IMR-90 (cell line): ENCODE results near the gene PPFIA1. TPM values are rescaled to one million over a fixed set of nuclear protein-coding genes. Genes with fewer than 3 reads are reported as not detected.

Experiments used
- ATAC-seq: fragments of 200-7000 bp; cut with Tn5 transposase; 2 replicates; pipeline ENCODE4 v1.9.1; 2020; ENCODE audit warnings: low read depth, mild to moderate bottlenecking, moderate library complexity
- BruUV-seq: library from RNA; stranded (reverse); fragments of 400-500 nt; replicated peaks from 2 replicates; lab custom pipeline; 2021; lab: Mats Ljungman, UMichigan
- CTCF ChIA-PET: fragments of 300-600 bp; formaldehyde crosslinking; extraction: SDS; loops from one replicate; lab custom pipeline; 2021; ENCODE audit warnings: antibody characterized with exemption; lab: Yijun Ruan, JAX
- POLR2A ChIA-PET: fragments of 300-600 bp; sonication (Branson Sonifier 250); formaldehyde crosslinking; loops from one replicate; lab custom pipeline; 2022; ENCODE audit warnings: antibody characterized with exemption; ENCODE audit not compliant: unreplicated experiment; lab: Charles Lee
- DNase-seq: peaks from one replicate; pipeline ENCODE4 v3.0.0; 2013
- H2AFZ ChIP-seq: replicated peaks from 2 replicates; pipeline ENCODE3; 2013; ENCODE audit warnings: low read length, mild to moderate bottlenecking; ENCODE audit not compliant: poor library complexity
- H2AK5ac ChIP-seq: 2 replicates; pipeline ENCODE4 v1.6.1; 2013; ENCODE audit warnings: low read depth, low read length, inconsistent platforms
- H2AK9ac ChIP-seq: replicated peaks from 2 replicates; pipeline ENCODE3; 2013; ENCODE audit warnings: mild to moderate bottlenecking, low read depth, low read length, moderate library complexity; ENCODE audit not compliant: poor library complexity
- H2BK120ac ChIP-seq: 2 replicates; pipeline ENCODE4 v1.6.1; 2013; ENCODE audit warnings: low read depth, low read length, inconsistent platforms
- H2BK15ac ChIP-seq: 3 replicates; pipeline ENCODE4 v1.6.1; 2013; ENCODE audit warnings: low read depth, low read length, inconsistent platforms
- H2BK20ac ChIP-seq: 2 replicates; pipeline ENCODE4 v1.6.1; 2013; ENCODE audit warnings: low read depth, mild to moderate bottlenecking, inconsistent platforms, low read length, moderate library complexity
- H2BK5ac ChIP-seq: 2 replicates; pipeline ENCODE4 v1.6.1; 2013; ENCODE audit warnings: mild to moderate bottlenecking, low read depth, low read length, inconsistent platforms; ENCODE audit not compliant: poor library complexity, severe bottlenecking
- H3K14ac ChIP-seq: replicated peaks from 2 replicates; pipeline ENCODE4 v1.6.1; 2013; ENCODE audit warnings: low read depth, low read length, inconsistent platforms
- H3K18ac ChIP-seq: 2 replicates; pipeline ENCODE4 v1.6.1; 2013; ENCODE audit warnings: low read depth, low read length, control low read depth
- H3K23ac ChIP-seq: 2 replicates; pipeline ENCODE4 v1.6.1; 2013; ENCODE audit warnings: low read depth, low read length, inconsistent platforms
- H3K27ac ChIP-seq: 2 replicates; pipeline ENCODE4 v1.5.1; 2013; ENCODE audit warnings: mild to moderate bottlenecking, control low read depth, low read length; ENCODE audit not compliant: insufficient read depth
- H3K27me3 ChIP-seq: 2 replicates; pipeline ENCODE4 v1.6.1; 2013; ENCODE audit warnings: low read length; ENCODE audit not compliant: control insufficient read depth, insufficient read depth
- H3K36me3 ChIP-seq: 2 replicates; pipeline ENCODE4 v1.6.1; 2013; ENCODE audit warnings: low read length, mixed read lengths; ENCODE audit not compliant: control insufficient read depth, insufficient read depth
- H3K4ac ChIP-seq: 2 replicates; pipeline ENCODE4 v1.6.1; 2013; ENCODE audit warnings: low read depth, low read length, inconsistent platforms
- H3K4me1 ChIP-seq: 2 replicates; pipeline ENCODE4 v1.6.1; 2013; ENCODE audit warnings: low read length, mixed read lengths; ENCODE audit not compliant: control insufficient read depth, insufficient read depth
- H3K4me2 ChIP-seq: 2 replicates; pipeline ENCODE4 v1.6.1; 2013; ENCODE audit warnings: low read depth, mild to moderate bottlenecking, control low read depth, low read length, moderate library complexity
- H3K4me3 ChIP-seq: 2 replicates; pipeline ENCODE4 v1.5.1; 2013; ENCODE audit warnings: low read depth, mild to moderate bottlenecking, control low read depth, low read length, moderate library complexity; ENCODE audit not compliant: insufficient read depth
- H3K56ac ChIP-seq: 2 replicates; pipeline ENCODE4 v1.6.1; 2013; ENCODE audit warnings: low read length, inconsistent platforms; ENCODE audit not compliant: insufficient read depth; ENCODE audit errors: extremely low read depth
- H3K79me1 ChIP-seq, 2 experiments: 2 replicates each; pipeline ENCODE4 v1.6.1; 2013; ENCODE audit warnings: low read length in 2 of 2, inconsistent platforms in 1 of 2, low read depth in 1 of 2
- H3K9ac ChIP-seq: 2 replicates; pipeline ENCODE4 v1.6.1; 2013; ENCODE audit warnings: low read depth, low read length, control low read depth
- H3K9me1 ChIP-seq: 2 replicates; pipeline ENCODE4 v1.6.1; 2013; ENCODE audit warnings: low read length, inconsistent platforms; ENCODE audit not compliant: insufficient read depth
- H3K9me3 ChIP-seq: 2 replicates; pipeline ENCODE4 v1.6.1; 2013; ENCODE audit warnings: low read length; ENCODE audit not compliant: control insufficient read depth, insufficient read depth
- H4K20me1 ChIP-seq: 2 replicates; pipeline ENCODE4 v1.6.1; 2013; ENCODE audit warnings: low read length, inconsistent platforms; ENCODE audit not compliant: insufficient read depth
- H4K5ac ChIP-seq: 2 replicates; pipeline ENCODE4 v1.6.1; 2013; ENCODE audit warnings: mild to moderate bottlenecking, low read depth, low read length, control low read depth
- H4K8ac ChIP-seq, 2 experiments: 2 replicates each; pipeline ENCODE4 v1.6.1; 2013; ENCODE audit warnings: low read depth in 2 of 2, low read length in 2 of 2, control low read depth in 1 of 2, inconsistent platforms in 1 of 2
- H4K91ac ChIP-seq: 2 replicates; pipeline ENCODE4 v1.6.1; 2013; ENCODE audit warnings: low read depth, low read length, inconsistent platforms; ENCODE audit not compliant: insufficient read depth
- BHLHE40 ChIP-seq: fragments of 150-350 bp; IDR thresholded peaks from 2 replicates; pipeline ENCODE4 v1.6.1; 2016; ENCODE audit warnings: mild to moderate bottlenecking, low read depth, low read length
- CEBPB ChIP-seq: IDR thresholded peaks from 2 replicates; pipeline ENCODE4 v1.6.1; 2012; ENCODE audit warnings: low read depth, low read length, improper control_type of control experiment
- CHD1 ChIP-seq: IDR thresholded peaks from 2 replicates; pipeline ENCODE4 v1.6.1; 2012; ENCODE audit warnings: low read depth, low read length, improper control_type of control experiment
- FOS ChIP-seq: fragments of 150-350 bp; IDR thresholded peaks from 2 replicates; pipeline ENCODE4 v1.6.1; 2016; ENCODE audit warnings: low read depth, low read length
- MAZ ChIP-seq: IDR thresholded peaks from 2 replicates; pipeline ENCODE4 v1.6.1; 2012; ENCODE audit warnings: low read depth, mild to moderate bottlenecking, low read length, improper control_type of control experiment, moderate library complexity, borderline replicate concordance
- NFE2L2 ChIP-seq: fragments of 150-350 bp; IDR thresholded peaks from 2 replicates; pipeline ENCODE4 v1.6.1; 2016; ENCODE audit warnings: low read depth, mild to moderate bottlenecking, low read length
- RAD21 ChIP-seq: IDR thresholded peaks from 2 replicates; pipeline ENCODE4 v1.6.1; 2012; ENCODE audit warnings: low read length, improper control_type of control experiment
- RCOR1 ChIP-seq: IDR thresholded peaks from 2 replicates; pipeline ENCODE4 v1.6.1; 2012; ENCODE audit warnings: mild to moderate bottlenecking, low read length, improper control_type of control experiment; ENCODE audit not compliant: insufficient replicate concordance
- WGBS, 2 experiments: methylation state at CpG; one replicate each; pipeline versions ENCODE4 v1.1.5 to v1.1.7; 2013; ENCODE audit warnings: missing lambda C conversion rate in 2 of 2; ENCODE audit not compliant: insufficient read length in 1 of 2; ENCODE audit errors: extremely low coverage in 2 of 2; 5-methylcytosine and 5-hydroxymethylcytosine counted together
- dilution Hi-C: fragments of 300-500 bp; cut with HindIII; formaldehyde crosslinking; loops from one replicate; pipeline ENCODE4 v1.14.3; 2018; ENCODE audit warnings: low sequenced_read_pairs; ENCODE audit not compliant: unreplicated experiment
- in situ Hi-C: fragments of 300-500 bp; cut with MboI; formaldehyde crosslinking; loops from 3 replicates; pipeline ENCODE4 v1.14.3; 2019; ENCODE audit warnings: low sequenced_read_pairs, inconsistent platforms, mixed read lengths
- intact Hi-C: fragments of 100-400 bp; cut with micrococcal nuclease; formaldehyde crosslinking; loops from 2 replicates; pipeline ENCODE4 v1.10.0; 2022
- polyA plus RNA-seq, 3 experiments: library from polyadenylated mRNA; depleted of rRNA; stranded (reverse); fragments of >200 nt; gene quantifications; 2 replicates each; pipeline ENCODE4 v1.2.3, GENCODE V29; 2012; ENCODE audit warnings: low replicate concordance in 1 of 3
- total RNA-seq: library from RNA; depleted of rRNA; stranded (reverse); fragments of >200 nt; gene quantifications from 2 replicates; pipeline ENCODE4 v1.2.3, GENCODE V29; 2012
- TF ChIP-seq, protein P1 (sequence below): fragments of 150-350 bp; IDR thresholded peaks from 2 replicates; pipeline ENCODE4 v1.6.1; 2016; ENCODE audit warnings: low read depth, mild to moderate bottlenecking, low read length, moderate library complexity, borderline replicate concordance

The PPFIA1 gene
- total and polyA plus RNA-seq, 2 of the 4 experiments (the other 2 are of a cell fraction): 25.6 to 37.2 TPM

DNA sequence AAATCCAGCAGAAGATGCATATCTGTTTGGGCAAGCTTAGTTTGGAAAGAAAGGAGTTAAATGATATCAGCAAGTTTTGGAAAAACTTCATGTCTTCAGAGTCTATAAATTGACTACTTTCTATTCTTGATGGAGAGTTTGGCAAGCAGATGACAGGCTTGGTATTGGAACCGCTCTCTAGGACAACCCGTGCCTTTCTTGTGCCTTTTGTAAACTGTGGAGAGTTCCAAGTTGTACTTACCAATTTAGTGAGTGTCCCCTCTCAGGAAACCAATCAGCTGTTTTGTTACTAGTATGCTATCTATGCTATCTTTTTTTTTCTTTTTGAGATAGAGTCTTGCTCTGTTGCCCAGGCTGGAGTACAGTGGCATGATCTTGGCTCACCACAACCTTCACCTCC lies 84.1 kb downstream of the PPFIA1 start:
- ChIA-PET CTCF (no interaction called here), POLR2A (no interaction called here)
- H2AFZ ChIP-seq: no peak overlapping the region
- no TSS peak for BruUV-seq
- no peak overlapping the region for H3K56ac ChIP-seq
- H3K4me2 ChIP-seq: no peak overlapping the region
- H2BK120ac ChIP-seq: no peak overlapping the region
- H4K91ac ChIP-seq: no peak overlapping the region
- no peak overlapping the region for H3K4ac ChIP-seq
- H3K18ac ChIP-seq: no peak overlapping the region
- no peaks in the 10 kb centered on the region for H3K27me3 ChIP-seq
- no peaks in the 10 kb centered on the region for H4K20me1 ChIP-seq
- H3K9ac ChIP-seq: no peak overlapping the region
- H3K27ac ChIP-seq: no peak overlapping the region
- no peak overlapping the region for H2AK9ac ChIP-seq
- no peaks in the 10 kb centered on the region for H3K9me1 ChIP-seq
- H3K14ac ChIP-seq: no peak overlapping the region
- in situ Hi-C loops: no loop called here
- no peak overlapping the region for H2BK5ac ChIP-seq
- no CpG with 5 or more reads among the region's 2 CpGs for WGBS, 2 experiments
- no peak overlapping the region for H4K5ac ChIP-seq
- no peak overlapping the region for H3K4me3 ChIP-seq
- no peak overlapping the region for H4K8ac ChIP-seq
- H3K9me3 ChIP-seq: no peaks in the 10 kb centered on the region
- intact Hi-C loops: no loop called here
- dilution Hi-C loops: no loop called here
- no peaks in the 10 kb centered on the region for H3K4me1 ChIP-seq
- H3K23ac ChIP-seq: no peak overlapping the region
- H3K36me3 ChIP-seq: peaks cover 45% of the 10 kb centered on the region
- H2AK5ac ChIP-seq: no peak overlapping the region
- no peak overlapping the region for H2BK20ac ChIP-seq
- no peak for DNase-seq
- ATAC-seq: no peak
- TF ChIP-seq NFE2L2 (no peak), MAZ (no peak), CHD1 (no peak), CEBPB (no peak), RCOR1 (no peak), BHLHE40 (no peak), RAD21 (no peak), FOS (no peak)
- TF ChIP-seq, protein P1, sequence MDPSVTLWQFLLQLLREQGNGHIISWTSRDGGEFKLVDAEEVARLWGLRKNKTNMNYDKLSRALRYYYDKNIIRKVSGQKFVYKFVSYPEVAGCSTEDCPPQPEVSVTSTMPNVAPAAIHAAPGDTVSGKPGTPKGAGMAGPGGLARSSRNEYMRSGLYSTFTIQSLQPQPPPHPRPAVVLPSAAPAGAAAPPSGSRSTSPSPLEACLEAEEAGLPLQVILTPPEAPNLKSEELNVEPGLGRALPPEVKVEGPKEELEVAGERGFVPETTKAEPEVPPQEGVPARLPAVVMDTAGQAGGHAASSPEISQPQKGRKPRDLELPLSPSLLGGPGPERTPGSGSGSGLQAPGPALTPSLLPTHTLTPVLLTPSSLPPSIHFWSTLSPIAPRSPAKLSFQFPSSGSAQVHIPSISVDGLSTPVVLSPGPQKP: no peak
- no peaks in the 10 kb centered on the region; a peak in 1 of 4 replicates for H3K79me1 ChIP-seq
- no peak overlapping the region for H2BK15ac ChIP-seq
